Measurements from ENCODE around the gene HPCAL1. TPM values are rescaled to one million over a fixed set of nuclear protein-coding genes. Genes with fewer than 3 reads are reported as not detected.

HPCAL1 gene
- total and polyA plus RNA-seq, 2 of the 8 experiments (the other 6 are each of a cell fraction or from before 2014, with no cell fraction given) = 5.8 to 8.6 TPM

DNA sequence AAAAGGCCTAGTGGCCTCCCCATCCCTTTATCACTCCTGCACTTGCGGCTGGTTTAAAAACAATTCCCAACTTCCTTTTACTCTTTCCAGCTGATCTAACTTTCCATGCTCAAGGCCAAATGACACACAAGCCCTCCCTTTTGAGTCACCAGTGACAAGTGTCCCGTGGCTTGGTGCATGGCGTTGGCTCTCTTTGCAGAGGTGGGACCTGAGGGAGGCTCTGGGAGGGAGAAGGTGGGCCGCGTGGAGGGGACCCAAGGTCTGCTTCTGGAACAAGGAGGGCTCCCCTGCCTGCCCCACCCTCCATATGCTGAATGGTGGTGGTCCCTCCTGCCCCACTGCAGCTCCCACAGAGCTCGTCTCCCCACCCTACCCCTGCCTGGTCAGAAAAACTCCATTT lies 30.8 kb upstream of the HPCAL1 start:
- CTCF ChIA-PET (ENCODE audit: partially characterized antibody) = interaction anchor here (1.3 to 4.3 kb wide), 3 partner anchors 130 to 139 kb away, joined by 5 to 23 read pairs (median 5); no protein-coding TSS in a partner anchor
- WGBS, 2 experiments (ENCODE audit: extremely low coverage in 1 of 2, insufficient coverage in 1 of 2, insufficient read length in 1 of 2, insufficient replicate concordance in 2 of 2, low coverage in 1 of 2, low lambda C conversion rate in 2 of 2, missing lambda C conversion rate in 1 of 2) = 91% methylated on average over 4 of the region's 6 CpGs; no CpG with 5 or more reads in 1 of the 2 experiments
- TF ChIP-seq, protein P1, sequence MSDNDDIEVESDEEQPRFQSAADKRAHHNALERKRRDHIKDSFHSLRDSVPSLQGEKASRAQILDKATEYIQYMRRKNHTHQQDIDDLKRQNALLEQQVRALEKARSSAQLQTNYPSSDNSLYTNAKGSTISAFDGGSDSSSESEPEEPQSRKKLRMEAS (IDR thresholded peaks at IDR 0.05) = no peak
- no peak for TF ChIP-seq RFX5 (IDR thresholded peaks at IDR 0.05; ENCODE audit: borderline replicate concordance, low read depth, low read length)
- no peak for TF ChIP-seq RXRA (IDR thresholded peaks at IDR 0.05; ENCODE audit: insufficient read depth, low read depth, low read length)
- no peak for TF ChIP-seq RBBP5 (IDR thresholded peaks at IDR 0.05; ENCODE audit: borderline replicate concordance, low read depth, low read length)
- no peak for TF ChIP-seq TCF12 (IDR thresholded peaks at IDR 0.05; ENCODE audit: low read depth, low read length)
- no peak for TF ChIP-seq CTBP2 (IDR thresholded peaks at IDR 0.05; ENCODE audit: borderline replicate concordance, insufficient read depth, insufficient read length, low read length)
- no peak for TF ChIP-seq HDAC2 (IDR thresholded peaks at IDR 0.05; ENCODE audit: borderline replicate concordance in 1 of 2, low read depth in 2 of 2, low read length in 2 of 2)
- TF ChIP-seq SRF (IDR thresholded peaks at IDR 0.05; ENCODE audit: low read depth, low read length) = no peak
- TF ChIP-seq EZH2 (IDR thresholded peaks at IDR 0.05; ENCODE audit: low read depth, low read length, severe bottlenecking) = no peak
- no peak for TF ChIP-seq GTF2F1 (IDR thresholded peaks at IDR 0.05; ENCODE audit: borderline replicate concordance, low read depth, low read length)
- TF ChIP-seq CBX8 (IDR thresholded peaks at IDR 0.05; ENCODE audit: borderline replicate concordance, low read depth, low read length) = no peak
- TF ChIP-seq RNF2 (IDR thresholded peaks at IDR 0.05; ENCODE audit: borderline replicate concordance, low read depth, low read length, missing control alignments, poor library complexity, severe bottlenecking) = no peak
- TF ChIP-seq SP4 (IDR thresholded peaks at IDR 0.05; ENCODE audit: low read length) = no peak

More for the DNA sequence above, 30.8 kb upstream of the HPCAL1 start:
- H3K14ac ChIP-seq (ENCODE audit: insufficient read length) = no peak overlapping the region
- no peak overlapping the region for H4K8ac ChIP-seq (ENCODE audit: extremely low read depth, insufficient read depth, low read length)
- H3K36me3 ChIP-seq (ENCODE audit: control insufficient read depth in 2 of 4, insufficient read depth in 4 of 4, low read length in 3 of 4) = no peaks in the 10 kb centered on the region
- no peaks in the 10 kb centered on the region for H3K79me1 ChIP-seq (ENCODE audit: low read depth, low read length)
- H3K4me3 ChIP-seq (ENCODE audit: extremely low read depth in 1 of 4, insufficient read depth in 2 of 4, low read depth in 3 of 4, low read length in 4 of 4) = no peak overlapping the region
- FAIRE-seq = no peak
- no peak overlapping the region for H3K23ac ChIP-seq (ENCODE audit: insufficient read length)
- H3K4me2 ChIP-seq (ENCODE audit: insufficient read depth in 1 of 2, low read depth in 2 of 2, low read length in 2 of 2) = no peak overlapping the region
- no peak for DNase-seq (ENCODE audit: low read depth in 1 of 2, low spot score in 2 of 2)
- H3K27ac ChIP-seq (ENCODE audit: low read depth, low read length) = no peak overlapping the region
- no peak overlapping the region for H4K5ac ChIP-seq (ENCODE audit: insufficient read length, low read depth, low read length)
- no peak overlapping the region for H3K18ac ChIP-seq (ENCODE audit: extremely low read depth, low read length)
- H2AFZ ChIP-seq (ENCODE audit: low read length) = no peak overlapping the region
- H3K27me3 ChIP-seq (replicated peaks in 1 of 4; ENCODE audit: control insufficient read depth in 3 of 4, extremely low read depth in 1 of 4, insufficient read depth in 3 of 4, low read length in 3 of 4) = no peaks in the 10 kb centered on the region
- H4K91ac ChIP-seq (replicated peaks; ENCODE audit: insufficient read length, low read length) = no peak overlapping the region
- no peak overlapping the region for H2BK5ac ChIP-seq (ENCODE audit: low read depth, low read length)
- no peaks in the 10 kb centered on the region for H3K79me2 ChIP-seq (ENCODE audit: control insufficient read depth in 1 of 2, insufficient read depth in 2 of 2, low read length in 2 of 2)
- peaks cover 0 to 2% (median 0%) of the 10 kb centered on the region in 4 experiments; a peak in 1 of 7 replicates for H3K4me1 ChIP-seq (replicated peaks in 1 of 4; ENCODE audit: control insufficient read depth in 3 of 4, insufficient read depth in 4 of 4, low read length in 3 of 4)
- no peak overlapping the region for H2BK15ac ChIP-seq (ENCODE audit: low read length)
- H3K56ac ChIP-seq (replicated peaks; ENCODE audit: insufficient read length, low read depth, low read length) = no peak overlapping the region
- H2BK20ac ChIP-seq (ENCODE audit: low read length) = no peak overlapping the region
- POLR2A ChIA-PET (ENCODE audit: partially characterized antibody) = no interaction called here
- H2AK5ac ChIP-seq (ENCODE audit: low read depth, low read length) = no peak overlapping the region
- peaks cover 0 to 3% of the 10 kb centered on the region in 2 experiments for H4K20me1 ChIP-seq (replicated peaks in 1 of 2; ENCODE audit: control insufficient read depth in 1 of 2, insufficient read depth in 2 of 2, low read length in 2 of 2)
- H3K23me2 ChIP-seq (ENCODE audit: low read depth, low read length) = 0 out of 2 replicates have a peak, but pooled peaks cover 3% of the 10 kb centered on the region
- no peak overlapping the region for H2BK120ac ChIP-seq (replicated peaks; ENCODE audit: low read depth, low read length)
- H2BK12ac ChIP-seq (ENCODE audit: low read depth, low read length) = no peak overlapping the region
- no peak overlapping the region for H3K9ac ChIP-seq (replicated peaks in 1 of 4; ENCODE audit: extremely low read depth in 1 of 4, low read depth in 3 of 4, low read length in 3 of 4)
- H3K9me3 ChIP-seq (ENCODE audit: insufficient read depth in 2 of 2, low read depth in 1 of 2, low read length in 1 of 2) = no peaks in the 10 kb centered on the region
- H3K4ac ChIP-seq (replicated peaks; ENCODE audit: insufficient read length, low read depth, low read length) = no peak overlapping the region
